Ovary (tissue), 9 donors: ENCODE results near the gene ACVR1B. TPM values are rescaled to one million over a fixed set of nuclear protein-coding genes. Genes with fewer than 3 reads are reported as not detected.
"Not testable (repeated sequence)": the region's sequence is repeated elsewhere in the genome, so short reads cannot be mapped to it uniquely, and the experiment has no call there.

ENCODE experiments used
- DNase-seq, 5 donors: peaks; one replicate each; pipeline ENCODE4 v3.0.0-alpha.2; 2019 to 2020
- H3K27ac ChIP-seq, 2 donors: fragments of 200-600 bp; one replicate each; pipeline versions ENCODE4 v1.5.1 to v1.8.0; 2019 to 2022
- H3K27me3 ChIP-seq: fragments of 200-600 bp; one replicate; pipeline ENCODE4 v1.8.0; 2022
- H3K36me3 ChIP-seq: fragments of 200-600 bp; sonication (generic); one replicate; pipeline ENCODE4 v1.5.1; 2019
- H3K4me1 ChIP-seq: one replicate; pipeline ENCODE4 v1.8.1; 2013; ENCODE audit warnings: mild to moderate bottlenecking, moderate library complexity; ENCODE audit not compliant: insufficient read depth
- H3K4me3 ChIP-seq: fragments of 200-600 bp; sonication (generic); one replicate; pipeline ENCODE4 v1.5.1; 2017
- H3K9me3 ChIP-seq, 2 donors: fragments of 200-600 bp in 1 of 2; sonication (generic) in 1 of 2; one replicate each; pipeline versions ENCODE4 v1.5.1 to v1.8.1; 2013 to 2019; ENCODE audit warnings: mild to moderate bottlenecking in 1 of 2, moderate library complexity in 1 of 2
- EP300 ChIP-seq: sonication (generic); formaldehyde crosslinking; IDR thresholded peaks from one replicate; pipeline ENCODE4 v1.6.1; 2017; ENCODE audit warnings: antibody characterized with exemption
- POLR2A ChIP-seq: fragments of 450-650 bp; IDR thresholded peaks from one replicate; pipeline ENCODE4 v1.6.1; 2017; ENCODE audit warnings: antibody characterized with exemption, mild to moderate bottlenecking, moderate library complexity
- WGBS, 3 donors: extraction: QIAGEN DNeasy Blood & Tissue Kit in 1 of 3; methylation state at CpG; one replicate each; pipeline versions ENCODE4 v1.1.5 to v1.1.7; 2013 to 2017; 5-methylcytosine and 5-hydroxymethylcytosine counted together
- intact Hi-C, 4 donors: fragments of 100-400 bp; cut with DNase I; formaldehyde crosslinking; loops; one replicate each; pipeline versions ENCODE4 v1.11.0 to v1.15.1; 2022 to 2023
- polyA plus RNA-seq, 2 donors: library from polyadenylated mRNA; stranded (reverse); fragments of 200-250 nt in 1 of 2; fragments of 350-450 nt in 1 of 2; fragmentation: Illumina TruSeq in 1 of 2; extraction: RNeasy Lipid Tissue Mini Kit (QIAGEN cat#74804) in 1 of 2; gene quantifications; one replicate each; pipeline ENCODE4 v1.2.3, GENCODE V29; 2013 to 2014
- total RNA-seq, 7 donors: library from RNA; depleted of rRNA in 2 of 7; stranded (reverse); fragments of >200 nt in 2 of 7; fragmentation: NEBNext Ultra II Directional in 3 of 7; extraction: Animal tissue kit (Norgen Biotek cat#: 25700) in 3 of 7; gene quantifications; one replicate each; pipeline versions ENCODE4 v1.1.0 to v1.2.4, GENCODE V29; 2016 to 2023
- TF ChIP-seq, protein P1 (sequence below), 3 donors: fragments of 450-650 bp in 2 of 3; fragments of 200-600 bp in 1 of 3; IDR thresholded peaks; one replicate each; pipeline versions ENCODE4 v1.5.1 to v1.8.0; 2016 to 2022; ENCODE audit warnings: antibody characterized with exemption in 3 of 3, mild to moderate bottlenecking in 1 of 3
- donor health status: DM: no; HTN: no; CAD: no; lungs with moderate emphysema.
- donor health status: DM: no; HTN: no; CAD: no.
- donor health status: Bipolar disorder and iron deficiency.
- donor health status: DM: yes; HTN: yes; CAD: no.
- donor health status: DM: no; HTN: no; CAD: no.
- donor health status: DM: yes; HTN: yes; CAD: no.

Gene ACVR1B
- total and polyA plus RNA-seq, 9 donors: 6.9 to 27.3 (median 19.1) TPM

DNA sequence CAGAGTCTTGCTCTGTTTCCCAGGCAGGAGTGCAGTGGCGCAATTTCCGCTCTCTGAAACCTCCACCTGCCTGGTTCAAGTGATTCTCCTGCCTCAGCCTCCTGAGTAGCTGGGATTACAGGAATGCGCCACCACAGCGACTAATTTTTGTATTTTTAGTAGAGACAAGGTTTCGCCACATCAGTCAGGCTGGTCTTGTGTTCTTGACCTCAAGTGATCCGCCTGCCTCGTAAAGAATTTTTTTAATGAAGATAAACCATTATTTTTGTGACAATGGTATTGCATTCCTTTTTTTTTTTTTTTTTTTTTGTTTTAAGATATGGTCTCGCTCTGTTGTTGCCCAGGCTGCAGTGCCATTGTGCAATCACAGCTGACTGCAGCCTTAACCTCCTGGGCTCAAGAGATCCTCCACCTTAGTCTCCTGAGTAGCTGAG is 25.8 kb downstream of the ACVR1B start:
- Histone ChIP-seq H3K4me3 (no peak overlapping the region), H3K4me1 (peaks cover 5% of the 10 kb centered on the region), H3K27me3 (no peaks in the 10 kb centered on the region), H3K9me3 (no peaks in the 10 kb centered on the region), H3K27ac (no peak overlapping the region), H3K36me3 (no peaks in the 10 kb centered on the region)
- WGBS, 3 donors: 84 to 96% (median 90%) methylated on average over 8 of the region's 8 CpGs
- intact Hi-C loops: loop anchor here in 1 of 4 donors (5.0 kb wide), 1 partner anchor 80 kb away; no protein-coding TSS in a partner anchor
- DNase-seq: no peak
- TF ChIP-seq POLR2A: no peak
- TF ChIP-seq EP300: no peak
- TF ChIP-seq, protein P1, sequence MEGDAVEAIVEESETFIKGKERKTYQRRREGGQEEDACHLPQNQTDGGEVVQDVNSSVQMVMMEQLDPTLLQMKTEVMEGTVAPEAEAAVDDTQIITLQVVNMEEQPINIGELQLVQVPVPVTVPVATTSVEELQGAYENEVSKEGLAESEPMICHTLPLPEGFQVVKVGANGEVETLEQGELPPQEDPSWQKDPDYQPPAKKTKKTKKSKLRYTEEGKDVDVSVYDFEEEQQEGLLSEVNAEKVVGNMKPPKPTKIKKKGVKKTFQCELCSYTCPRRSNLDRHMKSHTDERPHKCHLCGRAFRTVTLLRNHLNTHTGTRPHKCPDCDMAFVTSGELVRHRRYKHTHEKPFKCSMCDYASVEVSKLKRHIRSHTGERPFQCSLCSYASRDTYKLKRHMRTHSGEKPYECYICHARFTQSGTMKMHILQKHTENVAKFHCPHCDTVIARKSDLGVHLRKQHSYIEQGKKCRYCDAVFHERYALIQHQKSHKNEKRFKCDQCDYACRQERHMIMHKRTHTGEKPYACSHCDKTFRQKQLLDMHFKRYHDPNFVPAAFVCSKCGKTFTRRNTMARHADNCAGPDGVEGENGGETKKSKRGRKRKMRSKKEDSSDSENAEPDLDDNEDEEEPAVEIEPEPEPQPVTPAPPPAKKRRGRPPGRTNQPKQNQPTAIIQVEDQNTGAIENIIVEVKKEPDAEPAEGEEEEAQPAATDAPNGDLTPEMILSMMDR (IDR thresholded peaks at IDR 0.05): no peak

DNA sequence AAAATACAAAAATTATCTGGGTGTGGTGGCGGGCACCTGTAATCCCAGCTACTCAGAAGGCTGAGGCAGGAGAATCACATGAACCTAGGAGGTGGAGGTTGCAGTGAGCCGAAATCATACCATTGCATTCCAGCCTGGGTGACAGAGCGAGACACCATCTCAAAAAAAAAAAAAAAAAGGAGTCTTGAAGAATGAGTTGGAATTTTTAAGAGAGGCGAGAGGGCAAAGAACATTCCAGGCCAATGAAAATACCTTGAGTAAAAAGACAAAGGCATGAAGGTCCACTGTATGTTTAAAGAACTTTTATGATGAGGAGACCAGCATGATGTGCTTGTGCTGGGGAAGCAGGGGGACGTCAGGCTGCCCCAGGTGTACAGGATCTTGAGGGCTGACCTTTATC is 27.8 kb downstream of the ACVR1B start:
- H3K9me3 ChIP-seq, H3K27me3 ChIP-seq, DNase-seq, H3K36me3 ChIP-seq, H3K4me1 ChIP-seq, H3K4me3 ChIP-seq, H3K27ac ChIP-seq: not testable (repeated sequence)
- WGBS, 3 donors: 90 to 95% (median 94%) methylated on average over 5 of the region's 5 CpGs
- intact Hi-C loops: loop anchor here in 1 of 4 donors (5.0 kb wide), 1 partner anchor 82 kb away; no protein-coding TSS in a partner anchor

DNA sequence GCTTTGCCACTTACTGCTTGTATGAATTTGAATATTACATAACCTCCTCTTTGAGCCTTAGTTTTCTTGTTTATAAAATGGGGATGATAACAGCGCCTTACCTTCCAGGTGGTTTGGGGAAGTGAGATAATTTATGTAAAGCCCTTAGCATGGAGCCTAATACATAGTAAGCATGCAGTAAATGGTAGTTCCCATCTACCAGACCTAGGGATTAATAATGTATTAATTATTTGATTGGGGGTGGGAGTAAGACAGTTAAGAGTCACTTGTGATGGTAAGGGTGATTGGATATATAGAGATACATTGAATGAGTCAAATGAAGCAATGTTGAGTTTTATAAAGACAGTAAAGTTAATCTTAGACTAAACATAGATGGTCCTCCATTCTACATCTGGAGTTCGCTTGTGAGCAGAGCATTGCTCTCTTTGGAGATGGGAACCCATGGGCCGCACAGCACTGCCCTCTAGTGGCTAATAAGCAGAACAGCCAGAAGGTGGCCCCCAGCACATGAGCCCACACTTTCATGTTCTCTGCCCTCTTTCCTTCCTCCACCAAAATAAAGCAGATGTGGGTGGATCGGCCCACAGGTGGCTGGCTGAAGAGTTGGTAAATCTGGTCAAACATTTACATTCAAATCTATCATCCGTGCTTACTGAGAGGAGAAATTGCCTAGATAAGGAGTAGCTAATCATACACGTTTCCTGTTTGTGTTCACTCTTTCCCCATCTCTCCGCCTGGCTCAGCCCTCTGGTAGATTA is 28.7 kb downstream of the ACVR1B start:
- intact Hi-C loops: loop anchor here in 2 of 4 donors (5.0 kb wide), 1 partner anchor 83 kb away; no protein-coding TSS in a partner anchor
- H3K9me3 ChIP-seq: no peaks in the 10 kb centered on the region
- no peaks in the 10 kb centered on the region for H3K36me3 ChIP-seq
- no peak overlapping the region for H3K4me3 ChIP-seq
- no peak overlapping the region for H3K27ac ChIP-seq
- DNase-seq: peak; percentile 49 to 73 (median 66)
- no peaks in the 10 kb centered on the region for H3K27me3 ChIP-seq
- no peak for TF ChIP-seq EP300
- TF ChIP-seq, protein P1 (IDR thresholded peaks at IDR 0.05): peak; percentile 82 to 88 (median 86)
- no peaks in the 10 kb centered on the region for H3K4me1 ChIP-seq
- WGBS, 3 donors: 40 to 44% (median 43%) methylated on average over 7 of the region's 7 CpGs

DNA sequence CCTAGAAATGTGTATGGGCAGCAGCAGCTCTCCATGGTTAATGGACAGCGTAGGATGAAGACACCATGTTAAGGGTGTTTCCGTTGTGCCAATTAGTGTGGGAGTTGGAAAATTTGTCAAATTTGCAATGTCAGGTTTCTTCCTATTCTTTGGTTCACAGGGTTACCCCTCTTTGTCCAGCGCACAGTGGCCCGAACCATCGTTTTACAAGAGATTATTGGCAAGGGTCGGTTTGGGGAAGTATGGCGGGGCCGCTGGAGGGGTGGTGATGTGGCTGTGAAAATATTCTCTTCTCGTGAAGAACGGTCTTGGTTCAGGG is 29.3 kb downstream of the ACVR1B start:
- Histone ChIP-seq H3K4me1 (no peaks in the 10 kb centered on the region), H3K27me3 (no peaks in the 10 kb centered on the region), H3K36me3 (no peaks in the 10 kb centered on the region), H3K27ac (no peak overlapping the region), H3K4me3 (no peak overlapping the region), H3K9me3 (no peaks in the 10 kb centered on the region)
- intact Hi-C loops: loop anchor here in 2 of 4 donors (5.0 kb wide), 1 partner anchor 83 kb away; no protein-coding TSS in a partner anchor
- WGBS, 3 donors: 87 to 90% (median 89%) methylated on average over 10 of the region's 10 CpGs
- TF ChIP-seq EP300: no peak
- TF ChIP-seq, protein P1 (IDR thresholded peaks at IDR 0.05): no peak
- TF ChIP-seq POLR2A: no peak
- DNase-seq: no peak

DNA sequence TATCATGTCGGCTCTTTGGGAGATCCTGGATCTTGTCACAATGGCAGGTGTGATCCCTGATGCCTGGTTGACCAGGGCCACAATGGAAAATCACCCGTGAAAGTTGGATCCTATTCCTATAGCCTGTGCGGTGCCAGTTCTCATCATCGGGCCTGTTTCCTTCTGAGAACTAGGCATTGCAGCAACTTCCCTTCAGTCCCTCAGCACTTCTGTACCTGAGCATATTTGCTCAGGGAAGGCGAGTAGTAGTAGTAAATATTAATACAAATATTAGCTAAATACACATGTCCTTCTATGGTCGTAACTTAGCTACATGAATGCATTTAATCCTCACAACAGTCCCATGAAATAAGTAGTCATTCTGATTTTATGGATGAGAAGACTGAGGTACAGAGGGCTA is 33.2 kb downstream of the ACVR1B start:
- Histone ChIP-seq H3K4me3 (no peak overlapping the region), H3K27ac (no peak overlapping the region), H3K27me3 (no peaks in the 10 kb centered on the region), H3K4me1 (no peaks in the 10 kb centered on the region), H3K9me3 (no peaks in the 10 kb centered on the region), H3K36me3 (no peaks in the 10 kb centered on the region)
- intact Hi-C loops: loop anchor here in 2 of 4 donors (5.0 kb wide), 1 partner anchor 87 kb away; no protein-coding TSS in a partner anchor
- WGBS, 3 donors: 86 to 88% (median 86%) methylated on average over 6 of the region's 6 CpGs
- no peak for DNase-seq
- TF ChIP-seq POLR2A (no peak), EP300 (no peak)
- TF ChIP-seq, protein P1 (IDR thresholded peaks at IDR 0.05): no peak
